Measurements from ENCODE around the gene COPB1. TPM values are rescaled to one million over a fixed set of nuclear protein-coding genes. Genes with fewer than 3 reads are reported as not detected.

Gene COPB1, protein sequence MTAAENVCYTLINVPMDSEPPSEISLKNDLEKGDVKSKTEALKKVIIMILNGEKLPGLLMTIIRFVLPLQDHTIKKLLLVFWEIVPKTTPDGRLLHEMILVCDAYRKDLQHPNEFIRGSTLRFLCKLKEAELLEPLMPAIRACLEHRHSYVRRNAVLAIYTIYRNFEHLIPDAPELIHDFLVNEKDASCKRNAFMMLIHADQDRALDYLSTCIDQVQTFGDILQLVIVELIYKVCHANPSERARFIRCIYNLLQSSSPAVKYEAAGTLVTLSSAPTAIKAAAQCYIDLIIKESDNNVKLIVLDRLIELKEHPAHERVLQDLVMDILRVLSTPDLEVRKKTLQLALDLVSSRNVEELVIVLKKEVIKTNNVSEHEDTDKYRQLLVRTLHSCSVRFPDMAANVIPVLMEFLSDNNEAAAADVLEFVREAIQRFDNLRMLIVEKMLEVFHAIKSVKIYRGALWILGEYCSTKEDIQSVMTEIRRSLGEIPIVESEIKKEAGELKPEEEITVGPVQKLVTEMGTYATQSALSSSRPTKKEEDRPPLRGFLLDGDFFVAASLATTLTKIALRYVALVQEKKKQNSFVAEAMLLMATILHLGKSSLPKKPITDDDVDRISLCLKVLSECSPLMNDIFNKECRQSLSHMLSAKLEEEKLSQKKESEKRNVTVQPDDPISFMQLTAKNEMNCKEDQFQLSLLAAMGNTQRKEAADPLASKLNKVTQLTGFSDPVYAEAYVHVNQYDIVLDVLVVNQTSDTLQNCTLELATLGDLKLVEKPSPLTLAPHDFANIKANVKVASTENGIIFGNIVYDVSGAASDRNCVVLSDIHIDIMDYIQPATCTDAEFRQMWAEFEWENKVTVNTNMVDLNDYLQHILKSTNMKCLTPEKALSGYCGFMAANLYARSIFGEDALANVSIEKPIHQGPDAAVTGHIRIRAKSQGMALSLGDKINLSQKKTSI
- 160 and 195 TPM in 2 replicates for total RNA-seq

GRCh38 chr11:14499560-14500180 lies at the start of gene COPB1:
TSS of gene COPB1 (minus strand) at chr11:14499811. CDS start at chr11:14498928, 883 bp downstream.

GRCh38 chr11:14519917-14520746 lies 20.5 kb upstream of the COPB1 start, which contains the start of gene PSMA1:
TSS of gene PSMA1 (minus strand) at chr11:14520386. CDS start at chr11:14520299, 87 bp downstream.

Other genes with a start within 250 kb of the COPB1 start
- gene RRAS2, start 140.6 kb downstream of the COPB1 start, total RNA-seq: 93.1 and 120 TPM in 2 replicates
- 188 and 209 TPM in 2 replicates for gene PSMA1, start 20.6 kb upstream of the COPB1 start, total RNA-seq
- gene PDE3B, start 144.0 kb upstream of the COPB1 start, total RNA-seq: not detected in 2 replicates